H1 (cell line): ENCODE measurements around the gene KRTAP10-2. TPM values are rescaled to one million over a fixed set of nuclear protein-coding genes. Genes with fewer than 3 reads are reported as not detected.

ENCODE experiments used
- BRCA1 ChIP-seq: IDR thresholded peaks from 2 replicates; pipeline ENCODE4 v1.6.1; 2012; ENCODE audit warnings: low read depth, low read length, improper control_type of control experiment
- CEBPB ChIP-seq: IDR thresholded peaks from 2 replicates; pipeline ENCODE4 v1.6.1; 2012; ENCODE audit warnings: low read depth, low read length
- EP300 ChIP-seq, 2 experiments: IDR thresholded peaks; 1 replicate in 1 of 2; 2 replicates in 1 of 2; pipeline ENCODE4 v1.6.1; 2011 to 2012; ENCODE audit warnings: low read depth in 2 of 2, low read length in 2 of 2, mild to moderate bottlenecking in 2 of 2, borderline replicate concordance in 1 of 2, inconsistent platforms in 1 of 2, moderate library complexity in 1 of 2
- EZH2 ChIP-seq: fragments of 200-600 bp; sonication (generic); IDR thresholded peaks from 2 replicates; pipeline ENCODE4 v1.7.1; 2012; ENCODE audit warnings: low read depth, mild to moderate bottlenecking, moderate library complexity, low read length, inconsistent platforms; ENCODE audit not compliant: severe bottlenecking
- NRF1 ChIP-seq: IDR thresholded peaks from 2 replicates; pipeline ENCODE4 v1.6.1; 2011; ENCODE audit warnings: mild to moderate bottlenecking, low read depth, low read length, improper control_type of control experiment
- POU5F1 ChIP-seq: IDR thresholded peaks from 2 replicates; pipeline ENCODE4 v1.6.1; 2011; ENCODE audit warnings: low read depth, mild to moderate bottlenecking, low read length, moderate library complexity
- polyA plus RNA-seq, 7 experiments: library from polyadenylated mRNA; depleted of rRNA in 3 of 7; stranded (reverse) in 5 of 7; unstranded in 2 of 7; fragments of >200 nt in 5 of 7; fragments of 200-250 nt in 2 of 7; gene quantifications; 1 replicate in 5 of 7; 2 replicates in 1 of 7; 4 replicates in 1 of 7; pipeline versions ENCODE4 v1.2.1 to v1.2.3, GENCODE V29; 2011 to 2013; ENCODE audit warnings: missing spikeins in 2 of 7, mixed read lengths in 2 of 7
- total RNA-seq: library from RNA; stranded (reverse); fragmentation: NEBNext Ultra II Directional; extraction: Animal tissue kit (Norgen Biotek cat#: 25700); gene quantifications from 2 replicates; pipeline ENCODE4 v1.2.1, GENCODE V29; 2021

The KRTAP10-2 gene
- total and polyA plus RNA-seq, 2 of the 8 experiments (the other 6 are each of a cell fraction or from before 2014, with no cell fraction given): 0.11 TPM; not detected in 1

- TF ChIP-seq EP300 (IDR thresholded peaks at IDR 0.05; ENCODE audit: borderline replicate concordance in 1 of 2, low read depth in 2 of 2, low read length in 2 of 2) (no peak), CEBPB (no peak), BRCA1 (no peak), POU5F1 (no peak), EZH2 (no peak), NRF1 (no peak)
Observed at GRCh38 chr21:44599264-44600029, 48.1 kb upstream of the KRTAP10-2 start (continued).
